Progenitor cell of endocrine pancreas (in vitro differentiated cells): ENCODE results near the gene URGCP. TPM values are rescaled to one million over a fixed set of nuclear protein-coding genes. Genes with fewer than 3 reads are reported as not detected.

Experiments used
- DNase-seq: peaks from one replicate; pipeline ENCODE4 v3.0.0; 2021; ENCODE audit warnings: low spot score; ENCODE audit not compliant: unreplicated experiment
- H3K27ac Mint-ChIP-seq: 2 replicates; pipeline ENCODE4 v1.8.0; 2021; ENCODE audit warnings: mild to moderate bottlenecking, moderate library complexity, mixed read lengths
- H3K27me3 Mint-ChIP-seq: 2 replicates; pipeline ENCODE4 v1.8.0; 2021; ENCODE audit warnings: mixed read lengths
- H3K36me3 Mint-ChIP-seq: 2 replicates; pipeline ENCODE4 v1.8.0; 2022; ENCODE audit warnings: mixed read lengths; ENCODE audit not compliant: insufficient read depth
- H3K4me1 Mint-ChIP-seq: 2 replicates; pipeline ENCODE4 v1.8.0; 2021; ENCODE audit warnings: low read depth, mixed read lengths
- H3K4me3 Mint-ChIP-seq: 2 replicates; pipeline ENCODE4 v1.8.0; 2021; ENCODE audit warnings: low read depth, mild to moderate bottlenecking, moderate library complexity, mixed read lengths
- H3K9me3 Mint-ChIP-seq: 2 replicates; pipeline ENCODE4 v1.8.0; 2021; ENCODE audit warnings: low read depth, mixed read lengths
- total RNA-seq: library from RNA; stranded (reverse); gene quantifications from 2 replicates; pipeline ENCODE4 v1.2.1, GENCODE V29; 2021
- TF ChIP-seq, protein P1 (sequence below): fragments of 200-600 bp; sonication (generic); IDR thresholded peaks from one replicate; pipeline ENCODE4 v1.5.0; 2021; ENCODE audit warnings: antibody characterized with exemption, mild to moderate bottlenecking; ENCODE audit not compliant: unreplicated experiment

The URGCP gene
- total RNA-seq, 1 donor from 2014 or later, result 40.0 TPM

DNA sequence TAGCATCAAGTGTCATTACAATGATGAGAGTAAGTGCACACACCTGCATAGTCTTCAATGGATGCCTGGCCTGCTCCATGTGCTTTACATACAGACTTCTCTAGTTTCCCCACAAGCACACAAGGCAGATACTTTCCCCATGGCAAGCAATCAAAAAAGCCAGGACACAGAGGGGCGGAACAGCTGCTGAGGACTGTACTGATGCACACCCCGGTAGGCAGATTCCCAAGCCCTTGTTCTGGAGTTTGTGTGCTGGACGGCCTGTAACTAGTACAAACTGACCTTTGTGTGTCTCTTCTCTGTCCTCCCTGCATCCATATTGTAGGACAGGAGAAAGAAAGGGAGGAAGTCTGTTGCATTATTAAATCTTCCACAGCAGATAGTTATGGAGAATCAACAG is 45.6 kb upstream of the URGCP start:
- no peak overlapping the region for H3K27ac Mint-ChIP-seq
- H3K4me1 Mint-ChIP-seq, result no peaks in the 10 kb centered on the region
- H3K9me3 Mint-ChIP-seq, result no peaks in the 10 kb centered on the region
- H3K36me3 Mint-ChIP-seq, result peaks cover 9% of the 10 kb centered on the region
- TF ChIP-seq, protein P1, sequence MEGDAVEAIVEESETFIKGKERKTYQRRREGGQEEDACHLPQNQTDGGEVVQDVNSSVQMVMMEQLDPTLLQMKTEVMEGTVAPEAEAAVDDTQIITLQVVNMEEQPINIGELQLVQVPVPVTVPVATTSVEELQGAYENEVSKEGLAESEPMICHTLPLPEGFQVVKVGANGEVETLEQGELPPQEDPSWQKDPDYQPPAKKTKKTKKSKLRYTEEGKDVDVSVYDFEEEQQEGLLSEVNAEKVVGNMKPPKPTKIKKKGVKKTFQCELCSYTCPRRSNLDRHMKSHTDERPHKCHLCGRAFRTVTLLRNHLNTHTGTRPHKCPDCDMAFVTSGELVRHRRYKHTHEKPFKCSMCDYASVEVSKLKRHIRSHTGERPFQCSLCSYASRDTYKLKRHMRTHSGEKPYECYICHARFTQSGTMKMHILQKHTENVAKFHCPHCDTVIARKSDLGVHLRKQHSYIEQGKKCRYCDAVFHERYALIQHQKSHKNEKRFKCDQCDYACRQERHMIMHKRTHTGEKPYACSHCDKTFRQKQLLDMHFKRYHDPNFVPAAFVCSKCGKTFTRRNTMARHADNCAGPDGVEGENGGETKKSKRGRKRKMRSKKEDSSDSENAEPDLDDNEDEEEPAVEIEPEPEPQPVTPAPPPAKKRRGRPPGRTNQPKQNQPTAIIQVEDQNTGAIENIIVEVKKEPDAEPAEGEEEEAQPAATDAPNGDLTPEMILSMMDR, result no peak
- H3K4me3 Mint-ChIP-seq, result no peak overlapping the region
- no peak for DNase-seq
- no peaks in the 10 kb centered on the region for H3K27me3 Mint-ChIP-seq

DNA sequence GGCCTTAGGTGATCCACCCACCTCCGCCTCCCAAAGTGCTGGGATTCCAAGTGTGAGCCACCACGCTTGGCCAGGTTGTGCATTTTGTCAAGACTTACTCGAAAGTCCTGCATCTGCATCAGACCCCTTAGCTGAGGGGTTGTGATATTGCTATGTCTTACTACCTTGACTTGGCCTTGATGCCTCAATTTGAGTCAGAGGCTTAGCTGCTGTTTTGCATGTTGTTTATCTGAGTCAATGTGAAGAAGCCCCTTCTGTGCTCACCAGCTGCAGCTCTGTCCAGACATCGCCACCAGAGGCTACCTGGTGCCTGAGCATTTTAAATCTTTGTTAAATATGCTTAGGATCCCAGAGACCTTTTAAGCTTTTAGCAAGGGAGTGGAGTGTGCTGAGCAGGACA is 37.9 kb upstream of the URGCP start:
- DNase-seq, result no peak
- Mint-ChIP-seq H3K27ac (no peak overlapping the region), H3K36me3 (peaks cover 3% of the 10 kb centered on the region), H3K9me3 (no peaks in the 10 kb centered on the region), H3K4me3 (no peak overlapping the region), H3K27me3 (no peaks in the 10 kb centered on the region), H3K4me1 (peaks cover 7% of the 10 kb centered on the region)
- TF ChIP-seq, protein P1, result no peak

DNA sequence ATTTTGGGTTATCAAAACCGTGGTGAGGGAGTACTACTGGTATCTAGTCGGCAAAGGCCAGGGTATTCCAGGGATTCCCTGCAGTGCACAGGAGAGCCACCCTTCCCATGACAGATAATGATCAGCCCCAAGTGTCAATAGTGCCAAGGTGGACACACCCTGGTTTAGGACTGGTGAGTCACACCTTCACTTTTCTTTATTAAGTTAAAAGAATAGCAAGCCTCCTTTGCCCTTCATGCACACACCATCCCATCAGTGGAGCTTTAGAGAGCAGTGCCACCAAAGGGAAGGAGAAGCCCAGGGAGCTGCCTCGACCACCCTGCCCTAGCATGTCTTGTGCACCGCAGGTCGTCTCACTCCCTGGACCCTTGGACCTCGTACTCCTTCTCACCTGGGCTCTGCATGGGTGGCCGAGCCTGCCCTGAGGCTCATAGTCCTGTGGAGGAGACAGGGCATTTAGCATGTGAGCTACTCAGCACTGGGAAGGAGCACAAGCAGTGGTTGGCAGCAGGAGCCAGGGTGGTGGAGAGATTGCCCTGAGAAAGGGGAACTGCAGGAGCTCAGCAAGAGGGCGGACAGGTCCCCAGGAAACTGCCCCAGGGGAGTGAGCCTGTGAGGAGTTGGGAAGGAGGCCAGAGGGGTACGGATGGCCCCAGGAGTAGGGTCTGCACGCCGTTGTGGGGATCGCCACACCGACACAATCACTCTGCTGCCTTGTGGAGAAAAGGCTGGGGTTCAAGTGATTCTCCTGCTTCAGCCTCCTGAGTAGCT is 37.2 kb upstream of the URGCP start:
- TF ChIP-seq, protein P1, result no peak
- peak overlapping the region; percentile 73 for H3K27ac Mint-ChIP-seq
- no peak overlapping the region for H3K4me3 Mint-ChIP-seq
- H3K27me3 Mint-ChIP-seq, result no peaks in the 10 kb centered on the region
- H3K9me3 Mint-ChIP-seq, result no peaks in the 10 kb centered on the region
- peaks cover 3% of the 10 kb centered on the region for H3K36me3 Mint-ChIP-seq
- H3K4me1 Mint-ChIP-seq, result peaks cover 7% of the 10 kb centered on the region
- DNase-seq, result no peak

DNA sequence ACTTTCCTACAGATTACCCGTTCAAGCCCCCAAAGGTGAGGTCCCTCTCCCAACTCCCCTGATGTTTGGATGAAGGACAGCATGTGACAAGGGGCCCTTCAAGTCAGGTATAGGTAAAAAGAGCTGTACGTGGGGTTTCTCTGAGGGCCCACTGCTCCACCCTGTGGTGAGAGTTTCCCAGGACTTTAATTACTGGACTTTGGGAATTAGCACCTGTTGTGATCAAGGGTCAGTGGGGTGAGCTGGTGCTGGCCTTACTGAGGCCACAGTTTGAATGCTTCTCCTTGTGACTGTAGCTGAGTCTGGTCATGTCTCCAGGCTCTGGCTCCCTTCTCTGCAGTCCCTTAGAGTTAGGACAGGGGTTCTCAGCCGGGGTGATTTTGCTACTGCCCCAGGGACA is 36.6 kb upstream of the URGCP start:
- Mint-ChIP-seq H3K4me3 (no peak overlapping the region), H3K36me3 (peaks cover 3% of the 10 kb centered on the region), H3K4me1 (peaks cover 7% of the 10 kb centered on the region), H3K27ac (peak overlapping the region; percentile 73), H3K27me3 (no peaks in the 10 kb centered on the region), H3K9me3 (no peaks in the 10 kb centered on the region)
- TF ChIP-seq, protein P1, result peak; percentile 38
- DNase-seq, result no peak

DNA sequence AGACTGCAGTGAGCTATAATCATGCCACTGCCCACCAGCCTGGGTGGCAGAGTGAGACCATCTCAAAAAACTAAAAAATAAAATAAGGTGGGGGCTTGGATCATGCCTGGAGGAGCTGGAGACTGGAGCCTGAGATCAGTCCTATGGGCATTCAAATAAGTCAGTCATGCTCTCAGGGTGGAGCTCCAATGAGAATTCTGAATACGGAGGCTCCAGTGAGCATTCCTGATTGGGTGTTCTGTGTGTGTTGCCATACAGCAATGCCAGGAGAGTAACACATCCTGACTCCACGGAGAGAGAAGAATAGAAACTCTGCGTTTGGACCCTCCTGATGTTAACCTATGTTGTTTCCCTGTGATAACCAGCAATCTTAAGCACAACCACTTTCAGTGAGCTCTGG is 35.9 kb upstream of the URGCP start:
- H3K4me3 Mint-ChIP-seq, result no peak overlapping the region

More for the DNA sequence above, 35.9 kb upstream of the URGCP start:
- no peaks in the 10 kb centered on the region for H3K36me3 Mint-ChIP-seq
- H3K4me1 Mint-ChIP-seq, result peaks cover 7% of the 10 kb centered on the region
- TF ChIP-seq, protein P1, result no peak
- no peaks in the 10 kb centered on the region for H3K27me3 Mint-ChIP-seq
- H3K27ac Mint-ChIP-seq, result no peak overlapping the region
- H3K9me3 Mint-ChIP-seq, result no peaks in the 10 kb centered on the region
- DNase-seq, result no peak
